Astrocyte (in vitro differentiated cells and primary cell): ENCODE measurements around the gene FFAR1. TPM values are rescaled to one million over a fixed set of nuclear protein-coding genes. Genes with fewer than 3 reads are reported as not detected.

ENCODE experiments used
- DNase-seq: peaks from one replicate; pipeline ENCODE4 v3.0.0-alpha.2; 2010; ENCODE audit warnings: low read depth
- FAIRE-seq: peaks from 2 replicates; lab custom pipeline; 2011; peaks lifted over from hg19 to GRCh38; lab: Jason Lieb, UNC
- H2AFZ ChIP-seq: 2 replicates; pipeline ENCODE4 v1.6.0; 2012; ENCODE audit warnings: low read depth, low read length, inconsistent platforms
- H3K27ac ChIP-seq: 2 replicates; pipeline ENCODE4 v1.5.1; 2011; ENCODE audit warnings: low read depth, low read length, inconsistent platforms
- H3K27me3 ChIP-seq: 2 replicates; pipeline ENCODE4 v1.6.0; 2011; ENCODE audit warnings: low read length, inconsistent platforms; ENCODE audit not compliant: insufficient read depth
- H3K36me3 ChIP-seq: 2 replicates; pipeline ENCODE4 v1.5.1; 2011; ENCODE audit warnings: low read length, inconsistent platforms; ENCODE audit not compliant: insufficient read depth
- H3K4me1 ChIP-seq: 2 replicates; pipeline ENCODE4 v1.5.1; 2011; ENCODE audit warnings: low read length, inconsistent platforms; ENCODE audit not compliant: insufficient read depth
- H3K4me2 ChIP-seq: 2 replicates; pipeline ENCODE4 v1.6.0; 2012; ENCODE audit warnings: low read length, inconsistent platforms
- H3K4me3 ChIP-seq: 2 replicates; pipeline ENCODE4 v1.5.1; 2011; ENCODE audit warnings: low read depth, mild to moderate bottlenecking, low read length, inconsistent platforms; ENCODE audit not compliant: insufficient read depth
- H3K79me2 ChIP-seq: 2 replicates; pipeline ENCODE4 v1.6.0; 2012; ENCODE audit warnings: mild to moderate bottlenecking, low read length, inconsistent platforms; ENCODE audit not compliant: insufficient read depth
- H3K9ac ChIP-seq: 2 replicates; pipeline ENCODE4 v1.6.0; 2012; ENCODE audit warnings: mild to moderate bottlenecking, low read length, inconsistent platforms
- H3K9me3 ChIP-seq: 2 replicates; pipeline ENCODE4 v1.5.1; 2012; ENCODE audit warnings: low read depth, mild to moderate bottlenecking, low read length, inconsistent platforms; ENCODE audit not compliant: insufficient read depth
- H4K20me1 ChIP-seq: 2 replicates; pipeline ENCODE4 v1.6.0; 2012; ENCODE audit warnings: low read length, inconsistent platforms; ENCODE audit not compliant: insufficient read depth
- H3K27ac Mint-ChIP-seq: one replicate; pipeline ENCODE4 v1.8.0; 2021; ENCODE audit warnings: mild to moderate bottlenecking, mixed read lengths; ENCODE audit not compliant: unreplicated experiment
- H3K27me3 Mint-ChIP-seq: one replicate; pipeline ENCODE4 v1.8.0; 2021; ENCODE audit warnings: low read depth, mixed read lengths; ENCODE audit not compliant: unreplicated experiment
- H3K36me3 Mint-ChIP-seq: one replicate; pipeline ENCODE4 v1.8.0; 2021; ENCODE audit warnings: low read depth, mixed read lengths; ENCODE audit not compliant: unreplicated experiment
- H3K4me1 Mint-ChIP-seq: one replicate; pipeline ENCODE4 v1.8.0; 2021; ENCODE audit warnings: low read depth, mixed read lengths; ENCODE audit not compliant: unreplicated experiment
- H3K4me3 Mint-ChIP-seq: one replicate; pipeline ENCODE4 v1.8.0; 2021; ENCODE audit warnings: mild to moderate bottlenecking, moderate library complexity, mixed read lengths; ENCODE audit not compliant: unreplicated experiment
- H3K9me3 Mint-ChIP-seq: one replicate; pipeline ENCODE4 v1.8.0; 2021; ENCODE audit warnings: mild to moderate bottlenecking, mixed read lengths; ENCODE audit not compliant: unreplicated experiment
- CTCF ChIP-seq: IDR thresholded peaks from 2 replicates; pipeline ENCODE4 v1.5.1; 2011; ENCODE audit warnings: low read depth, mild to moderate bottlenecking, inconsistent platforms, low read length, moderate library complexity; ENCODE audit not compliant: insufficient read depth
- EZH2 ChIP-seq: IDR thresholded peaks from 2 replicates; pipeline ENCODE4 v1.6.1; 2012; ENCODE audit warnings: mild to moderate bottlenecking, low read length, inconsistent platforms; ENCODE audit not compliant: insufficient read depth
- total RNA-seq: library from RNA; stranded (reverse); gene quantifications from 2 replicates; pipeline ENCODE4 v1.2.1, GENCODE V29; 2021

Gene FFAR1
- total RNA-seq, 1 donor from 2014 or later, result not detected

DNA sequence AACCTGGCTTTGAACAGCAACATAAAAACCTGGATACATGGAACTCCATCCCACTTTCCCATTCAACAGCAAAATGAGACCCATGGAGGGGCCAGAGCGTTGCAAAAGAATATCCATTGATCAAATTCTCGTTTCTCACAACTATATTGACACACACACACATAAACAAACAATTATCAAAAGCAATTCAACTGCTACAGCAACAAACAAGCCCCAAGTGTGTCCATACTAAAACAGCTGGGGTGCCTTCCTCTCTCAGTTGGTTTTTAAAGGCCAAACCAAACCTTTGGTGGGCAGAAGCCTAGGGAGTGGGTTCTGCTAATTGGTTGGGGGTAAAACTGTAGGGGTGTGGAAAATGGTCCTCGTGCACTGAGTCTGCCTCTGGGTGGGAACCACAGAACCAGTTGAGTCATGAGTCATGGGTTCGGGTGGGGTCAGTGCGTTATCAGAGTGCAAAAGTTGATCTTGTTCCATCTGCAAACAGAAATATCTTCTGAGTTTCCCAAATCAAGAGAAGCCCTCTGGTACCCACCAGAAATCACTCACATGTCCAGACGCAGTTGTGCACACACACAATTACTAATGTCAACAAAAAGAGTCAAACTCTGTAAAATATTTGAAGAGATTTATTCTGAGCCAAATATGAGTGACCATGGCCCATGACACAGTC lies 41.6 kb downstream of the FFAR1 start:
- peaks cover 15% of the 10 kb centered on the region for H3K9me3 Mint-ChIP-seq
- H3K27me3 ChIP-seq, result no peaks in the 10 kb centered on the region
- peaks cover 5% of the 10 kb centered on the region for H3K9me3 ChIP-seq
- H2AFZ ChIP-seq, result no peak overlapping the region
- H3K4me2 ChIP-seq, result no peak overlapping the region
- no peak overlapping the region for H3K9ac ChIP-seq
- H3K27me3 Mint-ChIP-seq, result peaks cover 11% of the 10 kb centered on the region
- no peak overlapping the region for H3K4me3 ChIP-seq
- H3K4me1 Mint-ChIP-seq, result no peaks in the 10 kb centered on the region
- FAIRE-seq (no peak), DNase-seq (no peak)
- TF ChIP-seq CTCF (no peak), EZH2 (no peak)
- no peak overlapping the region for H3K27ac Mint-ChIP-seq
- no peak overlapping the region for H3K27ac ChIP-seq
- no peaks in the 10 kb centered on the region for H3K36me3 ChIP-seq
- H3K4me1 ChIP-seq, result no peaks in the 10 kb centered on the region
- no peaks in the 10 kb centered on the region for H3K36me3 Mint-ChIP-seq
- no peaks in the 10 kb centered on the region for H4K20me1 ChIP-seq
- H3K4me3 Mint-ChIP-seq, result no peak overlapping the region
- H3K79me2 ChIP-seq, result no peaks in the 10 kb centered on the region

DNA sequence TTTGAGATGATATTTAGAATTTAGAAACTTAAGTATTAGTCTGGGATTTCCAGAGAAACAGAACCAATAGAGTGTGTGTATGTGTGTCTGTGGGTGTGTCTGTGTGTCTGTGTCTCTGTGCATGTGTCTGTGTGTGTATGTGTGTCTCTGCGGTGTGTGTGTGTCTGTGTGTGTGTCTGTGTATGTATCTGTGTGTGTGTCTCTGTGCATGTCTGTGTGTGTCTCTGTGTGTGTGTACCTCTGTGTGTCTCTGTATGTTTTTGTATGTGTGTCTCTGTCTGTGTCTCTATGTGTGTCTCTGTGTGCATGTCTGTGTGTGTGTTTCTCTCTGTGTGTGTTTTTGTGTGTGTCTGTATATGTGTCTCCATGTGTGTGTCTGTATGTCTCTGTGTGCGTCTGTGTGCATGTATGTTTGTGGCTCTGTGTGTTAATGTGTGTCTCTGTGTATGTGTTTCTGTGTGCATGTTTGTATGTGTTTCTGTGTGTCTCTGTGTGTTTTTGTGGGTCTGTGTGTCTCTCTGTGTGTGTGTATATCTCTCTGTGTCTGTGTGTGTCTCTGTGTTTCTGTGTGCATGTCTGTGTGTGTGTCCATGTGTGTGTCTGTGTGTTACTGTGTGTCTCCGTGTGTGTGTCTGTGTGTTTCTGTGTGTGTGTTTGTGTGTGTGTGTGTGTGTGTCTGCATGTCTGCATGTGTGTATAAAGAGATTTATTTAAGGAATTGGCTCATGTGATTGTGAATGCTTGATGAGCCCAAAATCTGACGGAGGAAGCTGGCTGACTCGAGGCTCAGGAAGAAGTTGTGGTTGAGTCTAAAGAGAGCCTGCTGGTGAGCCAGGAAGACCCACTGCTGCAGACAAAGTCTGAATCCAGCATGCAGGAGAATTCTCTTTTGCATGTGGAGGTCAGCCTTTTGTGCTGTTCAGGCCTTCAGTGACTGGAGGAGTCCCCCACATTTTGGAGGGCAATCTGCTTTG lies 45.3 kb downstream of the FFAR1 start:
- DNase-seq (no peak), FAIRE-seq (no peak)
- Mint-ChIP-seq H3K27ac (no peak overlapping the region), H3K27me3 (peaks cover 13% of the 10 kb centered on the region), H3K4me1 (no peaks in the 10 kb centered on the region), H3K4me3 (no peak overlapping the region), H3K9me3 (peaks cover 5% of the 10 kb centered on the region), H3K36me3 (no peaks in the 10 kb centered on the region)
- H4K20me1 ChIP-seq, result no peaks in the 10 kb centered on the region
- H3K27ac ChIP-seq, result no peak overlapping the region
- H3K4me2 ChIP-seq, result no peak overlapping the region
- TF ChIP-seq CTCF (no peak), EZH2 (no peak)
- no peak overlapping the region for H3K4me3 ChIP-seq
- H2AFZ ChIP-seq, result no peak overlapping the region
- H3K27me3 ChIP-seq, result no peaks in the 10 kb centered on the region
- no peaks in the 10 kb centered on the region for H3K79me2 ChIP-seq
- H3K36me3 ChIP-seq, result no peaks in the 10 kb centered on the region
- no peaks in the 10 kb centered on the region for H3K4me1 ChIP-seq
- H3K9ac ChIP-seq, result no peak overlapping the region
- H3K9me3 ChIP-seq, result no peaks in the 10 kb centered on the region
